GM19099 (cell line): Measurements from ENCODE around the gene SLC6A6.

Experiments
- POLR2A ChIP-seq: IDR thresholded peaks from 3 replicates; pipeline ENCODE4 v1.6.1; 2011; ENCODE audit warnings: low read depth; ENCODE audit not compliant: insufficient read length; ENCODE audit errors: extremely low read depth

Gene SLC6A6

DNA sequence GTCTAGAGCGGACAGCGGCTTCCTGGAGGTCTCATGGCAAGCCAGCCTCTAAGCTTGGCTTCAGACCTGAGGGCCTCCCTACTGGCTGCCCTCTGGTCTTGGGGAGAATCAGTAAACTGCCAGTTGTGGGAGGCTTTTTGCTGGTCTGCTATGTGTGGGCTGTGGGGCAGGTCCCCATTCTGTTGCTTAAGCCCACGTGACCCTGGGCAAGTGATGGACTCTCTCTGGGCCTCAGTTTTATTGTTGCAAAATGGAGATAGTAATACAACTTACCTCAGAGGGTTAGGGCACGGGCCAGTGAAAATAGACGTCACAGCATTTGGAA is 61.7 kb downstream of the SLC6A6 start:
- TF ChIP-seq POLR2A = no peak

DNA sequence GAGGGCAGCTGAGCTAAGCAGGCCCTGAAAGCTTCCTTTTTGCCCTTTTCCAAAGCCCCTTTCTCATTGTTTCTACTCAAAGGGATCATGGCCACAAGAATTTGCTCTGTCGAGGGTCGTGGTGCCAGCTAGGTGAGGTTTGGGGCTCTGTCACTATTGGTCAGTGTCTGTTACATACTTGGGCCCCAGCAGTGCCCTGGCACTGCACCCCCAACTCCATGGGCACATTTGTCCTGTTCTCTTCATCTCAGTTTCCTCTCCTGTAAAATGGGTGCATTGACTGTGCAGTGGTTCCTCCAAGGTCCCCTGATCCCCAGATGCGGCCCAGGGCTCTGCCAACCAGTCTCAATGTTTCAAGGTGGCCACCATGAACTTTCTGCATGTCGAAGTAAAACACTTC is 62.1 kb downstream of the SLC6A6 start:
- TF ChIP-seq POLR2A = no peak

DNA sequence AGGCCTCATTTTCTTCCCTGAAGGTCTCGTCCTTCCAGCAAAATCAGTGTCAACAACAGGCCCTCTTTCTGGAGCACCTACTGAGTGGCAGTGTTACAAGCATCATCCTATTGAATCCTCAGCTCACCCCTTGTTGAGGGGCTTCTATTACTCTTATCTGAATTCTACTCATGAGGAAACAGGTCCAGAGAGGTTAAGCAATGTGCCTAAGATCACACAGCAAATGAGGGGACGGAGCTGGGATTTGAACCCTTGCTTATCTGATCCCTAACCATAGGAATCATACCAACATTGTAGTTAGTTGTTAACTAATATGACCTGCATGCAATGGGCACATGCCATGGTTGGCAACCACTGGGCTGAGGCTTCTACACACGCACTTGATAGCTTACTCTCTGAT is 63.0 kb downstream of the SLC6A6 start:
- no peak for TF ChIP-seq POLR2A

GRCh38 chr3:14466179-14466903 is 63.9 kb downstream of the SLC6A6 start:
- no peak for TF ChIP-seq POLR2A

- no peak for TF ChIP-seq POLR2A
Observed at GRCh38 chr3:14467814-14468620, 65.6 kb downstream of the SLC6A6 start.

- TF ChIP-seq POLR2A = no peak
Observed at GRCh38 chr3:14468621-14468981, 66.2 kb downstream of the SLC6A6 start.

GRCh38 chr3:14470461-14470860 is 68.1 kb downstream of the SLC6A6 start:
- TF ChIP-seq POLR2A = no peak

DNA sequence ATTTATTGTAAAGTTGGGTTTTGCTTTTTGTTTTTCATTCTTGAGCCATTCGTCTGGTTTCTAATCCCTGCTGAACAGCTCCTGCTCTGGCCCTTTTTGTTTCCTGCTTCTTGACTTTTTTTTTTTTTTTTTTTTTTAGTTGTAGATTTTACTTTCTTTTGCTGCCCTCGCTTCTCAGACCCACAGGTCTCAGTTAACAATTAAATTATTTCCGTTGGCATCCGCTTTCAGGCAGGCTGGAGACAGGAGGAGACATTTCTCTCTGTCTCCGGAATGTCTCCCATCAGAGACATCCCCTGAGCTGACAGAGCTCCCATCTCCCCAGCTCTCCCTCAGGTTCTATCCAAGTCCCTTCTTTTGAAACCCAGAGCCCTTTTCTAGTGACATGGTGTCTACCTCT is 68.6 kb downstream of the SLC6A6 start:
- no peak for TF ChIP-seq POLR2A

DNA sequence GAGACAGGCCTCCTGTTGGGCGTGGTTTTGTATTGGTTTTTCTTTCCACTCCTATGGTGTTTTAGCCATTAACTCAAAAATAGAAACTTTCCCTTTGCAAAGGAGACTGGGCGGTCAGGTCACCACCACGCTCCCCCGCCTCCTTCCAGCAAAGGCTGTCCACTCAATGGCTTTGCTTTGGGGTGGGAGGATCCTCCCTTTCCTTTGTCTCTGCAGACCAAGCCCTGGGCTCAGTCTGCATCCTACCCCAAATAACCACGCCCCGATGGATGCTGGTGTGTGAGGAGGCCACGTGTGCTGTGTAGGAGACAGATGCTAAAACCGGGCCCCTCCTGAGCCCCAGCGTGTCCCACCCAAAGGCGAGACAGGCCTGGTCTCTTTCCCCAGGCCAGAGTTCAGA is 69.3 kb downstream of the SLC6A6 start:
- no peak for TF ChIP-seq POLR2A

DNA sequence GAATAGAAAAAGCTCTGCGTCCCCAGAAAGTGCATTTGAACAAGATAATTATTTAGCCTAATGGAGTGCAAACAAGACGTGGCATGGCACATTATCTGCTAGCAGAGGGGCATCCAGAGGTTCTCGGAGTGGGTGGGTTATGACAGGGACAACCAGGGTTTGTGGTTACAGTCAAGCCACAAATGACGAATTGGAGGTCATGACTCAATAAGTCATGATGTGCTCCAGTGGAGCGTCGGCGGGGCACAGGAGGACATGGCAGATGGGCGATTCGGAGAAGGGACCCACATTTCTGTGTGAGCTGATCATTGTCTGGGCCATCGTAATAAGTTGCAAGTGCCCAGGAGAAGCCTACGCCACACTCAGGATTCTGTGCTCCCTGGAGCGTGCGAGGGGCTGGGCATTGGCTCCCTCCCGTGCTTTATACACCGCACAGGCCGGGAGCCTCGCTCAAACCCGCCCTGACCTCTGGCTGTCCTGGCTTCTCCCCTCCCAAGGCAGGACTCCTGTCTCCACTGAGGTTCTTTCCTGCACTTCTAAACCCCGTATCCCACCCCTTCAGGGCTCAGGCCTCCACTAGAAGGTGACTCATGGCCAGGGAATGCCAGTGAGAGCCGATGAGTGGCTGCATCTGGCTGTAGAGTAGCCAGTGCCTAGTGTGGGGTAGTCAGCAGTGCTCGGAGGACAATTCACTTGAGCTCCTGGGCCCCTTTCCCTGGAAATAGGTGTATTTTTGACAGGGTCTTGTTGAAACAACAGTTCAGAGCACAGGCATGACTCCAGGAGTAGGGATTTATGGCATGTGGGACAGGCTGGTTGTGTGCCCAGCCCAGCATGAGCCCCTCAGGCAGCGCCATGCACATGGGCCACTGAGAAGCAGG is 70.3 kb downstream of the SLC6A6 start:
- no peak for TF ChIP-seq POLR2A

DNA sequence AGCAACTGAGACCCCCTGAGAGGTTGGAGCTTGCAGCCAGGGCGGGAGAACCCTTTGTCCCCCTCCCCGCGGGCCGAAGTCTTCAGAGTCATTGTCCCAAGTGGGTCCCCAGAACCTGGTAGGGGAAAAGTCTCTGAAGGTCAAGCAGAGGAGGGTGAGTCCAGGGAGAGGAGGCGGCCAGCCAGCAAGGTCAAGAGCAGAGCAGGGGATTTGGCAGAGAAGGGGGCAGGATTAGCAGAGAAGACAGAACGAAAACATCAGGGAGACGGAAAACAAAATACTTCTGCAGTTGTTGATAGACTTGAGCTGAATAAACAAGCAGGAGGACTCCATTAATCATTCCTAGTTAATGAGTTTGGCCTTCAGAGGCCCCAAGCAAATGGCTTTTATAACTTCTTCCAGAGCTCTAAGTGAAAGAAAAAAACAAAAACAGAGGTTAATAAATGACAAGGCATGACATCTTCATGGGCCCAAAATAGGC is 71.0 kb downstream of the SLC6A6 start:
- no peak for TF ChIP-seq POLR2A

GRCh38 chr3:14474363-14475081 is 72.1 kb downstream of the SLC6A6 start:
- no peak for TF ChIP-seq POLR2A

GRCh38 chr3:14475621-14476020 is 73.2 kb downstream of the SLC6A6 start:
- no peak for TF ChIP-seq POLR2A

- no peak for TF ChIP-seq POLR2A
Observed at GRCh38 chr3:14476583-14477265, 74.3 kb downstream of the SLC6A6 start.
